ENCODE results near the gene NLRP6. TPM values are rescaled to one million over a fixed set of nuclear protein-coding genes. Genes with fewer than 3 reads are reported as not detected.
"Not testable (repeated sequence)": the region's sequence is repeated elsewhere in the genome, so short reads cannot be mapped to it uniquely, and the experiment has no call there.

NLRP6 gene
- total RNA-seq, 1 donor from 2014 or later, result 1.7 TPM

- TF ChIP-seq CTCF (IDR thresholded peaks at IDR 0.05), result no peak
- no peaks in the 10 kb centered on the region for H3K27me3 ChIP-seq
- H3K4me3 ChIP-seq, result peak overlapping the region; percentile 62
- ATAC-seq (no peak), DNase-seq (no peak)
- no peaks in the 10 kb centered on the region for H3K36me3 ChIP-seq
- intact Hi-C loops (cut with DNase I), result no loop called here
- no peaks in the 10 kb centered on the region for H3K9me3 ChIP-seq
- peak overlapping the region; percentile 89 for H3K27ac ChIP-seq
- H3K4me1 ChIP-seq, result peaks cover 36% of the 10 kb centered on the region
Measured at GRCh38 chr11:313304-313786, 35.1 kb downstream of the NLRP6 start.

GRCh38 chr11:313787-314553 is 35.8 kb downstream of the NLRP6 start, which contains the start of gene IFITM1:
Gene IFITM1 (plus strand): TSS chr11:314040. CDS start chr11:314171, 131 bp downstream.
- ATAC-seq (peak; percentile 1), DNase-seq (peak; percentile 73)
- intact Hi-C loops (cut with DNase I), result no loop called here
- Histone ChIP-seq H3K4me1 (peaks cover 36% of the 10 kb centered on the region), H3K9me3 (no peaks in the 10 kb centered on the region), H3K36me3 (no peaks in the 10 kb centered on the region), H3K27me3 (no peaks in the 10 kb centered on the region), H3K27ac (peak within 1 kb of the TSS; percentile 89), H3K4me3 (peak within 1 kb of the TSS; percentile 62)
- TF ChIP-seq CTCF (IDR thresholded peaks at IDR 0.05), result no peak

- H3K36me3 ChIP-seq; ATAC-seq; H3K9me3 ChIP-seq; H3K27me3 ChIP-seq; intact Hi-C loops (cut with DNase I); DNase-seq: not testable (repeated sequence)
- Histone ChIP-seq H3K27ac (peak overlapping the region; percentile 89), H3K4me1 (peaks cover 34% of the 10 kb centered on the region), H3K4me3 (peak overlapping the region; percentile 62)
Measured at GRCh38 chr11:314554-314875, 36.3 kb downstream of the NLRP6 start.

GRCh38 chr11:315051-315481 is 36.9 kb downstream of the NLRP6 start:
- DNase-seq (no peak), ATAC-seq (no peak)
- intact Hi-C loops (cut with DNase I), result no loop called here
- TF ChIP-seq CTCF (IDR thresholded peaks at IDR 0.05), result no peak
- Histone ChIP-seq H3K4me3 (peak overlapping the region; percentile 62), H3K27me3 (no peaks in the 10 kb centered on the region), H3K4me1 (peaks cover 29% of the 10 kb centered on the region), H3K27ac (peak overlapping the region; percentile 89), H3K36me3 (no peaks in the 10 kb centered on the region), H3K9me3 (no peaks in the 10 kb centered on the region)

GRCh38 chr11:315516-315994 is 37.3 kb downstream of the NLRP6 start:
- H3K27me3 ChIP-seq, result no peaks in the 10 kb centered on the region
- H3K9me3 ChIP-seq, result no peaks in the 10 kb centered on the region
- no peak for ATAC-seq
- intact Hi-C loops (cut with DNase I), result no loop called here
- TF ChIP-seq CTCF (IDR thresholded peaks at IDR 0.05), result no peak
- no peaks in the 10 kb centered on the region for H3K36me3 ChIP-seq
- H3K4me3 ChIP-seq, result peak overlapping the region; percentile 62
- H3K4me1 ChIP-seq, result peaks cover 29% of the 10 kb centered on the region
- DNase-seq, result no peak
- H3K27ac ChIP-seq, result peak overlapping the region; percentile 89

GRCh38 chr11:316031-316701 is 38.0 kb downstream of the NLRP6 start:
- DNase-seq (peak; percentile 72), ATAC-seq (no peak)
- Histone ChIP-seq H3K27ac (peak overlapping the region; percentile 89), H3K27me3 (no peaks in the 10 kb centered on the region), H3K4me1 (peaks cover 29% of the 10 kb centered on the region), H3K9me3 (no peaks in the 10 kb centered on the region), H3K36me3 (no peaks in the 10 kb centered on the region), H3K4me3 (peak overlapping the region; percentile 62)
- intact Hi-C loops (cut with DNase I), result no loop called here
- TF ChIP-seq CTCF (IDR thresholded peaks at IDR 0.05), result no peak

Data from upper lobe of right lung (tissue), 1 donor.